HG03354 (cell line): Measurements from ENCODE around the gene C16orf87.

Experiments used
- ATAC-seq: cut with Tn5 transposase; IDR thresholded peaks from one replicate; pipeline ENCODE4 v1.9.1; 2021; ENCODE audit warnings: mild to moderate bottlenecking; ENCODE audit not compliant: unreplicated experiment, poor library complexity, severe bottlenecking

C16orf87 gene

GRCh38 chr16:46765050-46765449, 65.9 kb downstream of the C16orf87 start:
- ATAC-seq: no peak

DNA sequence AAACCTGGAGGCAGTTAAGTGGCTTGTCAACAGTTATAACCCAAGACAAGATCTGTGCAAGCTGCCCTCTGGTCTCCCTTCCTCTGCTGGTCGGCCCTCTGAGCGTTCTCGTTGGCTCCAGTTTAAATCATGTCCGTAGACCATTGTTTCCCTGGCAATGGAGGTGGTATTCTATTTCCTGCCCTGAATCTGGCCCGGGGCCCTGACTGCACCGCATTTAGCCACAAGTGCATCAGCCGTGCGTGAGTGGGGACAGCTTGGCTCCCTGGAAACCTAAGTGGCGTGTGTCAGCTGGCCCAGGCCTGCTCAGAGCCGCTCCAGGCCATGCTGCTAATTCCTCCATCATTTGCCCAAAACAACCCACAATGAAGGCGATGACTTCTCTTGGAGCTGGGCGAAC, 67.8 kb downstream of the C16orf87 start:
- ATAC-seq: no peak

DNA sequence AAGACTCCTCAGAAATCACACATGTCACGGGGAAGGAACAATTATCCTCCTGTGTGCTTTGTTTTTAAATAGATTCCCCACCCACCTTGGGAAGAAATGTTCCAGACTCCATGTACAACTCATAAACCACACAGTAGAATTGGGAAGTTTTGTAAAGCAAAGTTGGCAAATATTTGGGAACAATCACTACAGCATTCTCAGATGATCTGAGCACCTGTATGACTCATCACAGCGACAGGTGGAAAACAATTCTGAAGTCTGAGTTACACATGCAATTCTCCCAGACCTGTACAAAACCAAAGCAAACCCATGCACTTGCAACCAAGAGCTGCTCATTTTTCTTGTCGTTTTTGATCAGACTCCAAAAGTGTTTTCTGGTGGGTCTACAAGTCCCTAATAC, 68.4 kb downstream of the C16orf87 start:
- no peak for ATAC-seq

DNA sequence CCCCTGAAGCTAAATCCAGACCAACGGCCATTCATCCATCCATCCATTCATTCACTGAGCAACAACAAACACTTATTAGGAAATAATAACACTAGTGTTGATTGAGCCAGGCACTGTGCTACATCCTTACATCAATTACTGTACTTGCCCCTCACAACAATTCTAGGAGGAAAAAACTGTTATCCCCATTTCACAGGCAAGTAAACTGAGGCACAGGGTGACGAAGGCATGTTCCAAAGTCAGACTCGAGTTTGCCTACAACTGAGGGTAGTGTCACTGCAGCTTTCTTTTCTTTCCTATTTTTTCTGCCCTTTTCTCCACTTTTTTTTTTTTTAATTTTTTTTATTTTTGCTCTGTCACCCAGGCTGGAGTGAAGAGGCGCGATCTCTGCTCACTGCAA, 71.7 kb downstream of the C16orf87 start:
- ATAC-seq: no peak

GRCh38 chr16:46757339-46758050, 73.5 kb downstream of the C16orf87 start:
- no peak for ATAC-seq

GRCh38 chr16:46756772-46757171, 74.2 kb downstream of the C16orf87 start:
- no peak for ATAC-seq

DNA sequence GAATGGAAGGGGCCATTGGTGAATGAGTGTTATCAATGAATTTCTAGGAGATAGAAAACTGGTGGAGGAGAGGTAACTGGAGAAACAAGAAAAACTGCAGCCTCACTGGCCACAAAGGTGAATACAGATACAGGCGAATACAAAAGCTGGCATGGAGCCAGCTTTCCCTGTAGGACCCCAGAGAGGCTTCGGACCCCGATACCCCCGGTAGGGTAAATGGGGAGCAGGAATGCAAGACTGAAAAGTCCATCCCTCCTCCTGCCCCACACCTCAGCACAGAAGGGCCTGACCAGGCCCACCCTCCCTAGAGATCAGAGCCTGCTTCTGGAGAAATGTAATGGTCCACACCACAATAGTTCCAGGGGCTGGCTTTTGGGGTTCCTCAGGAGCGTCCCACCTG, 78.0 kb downstream of the C16orf87 start:
- no peak for ATAC-seq

DNA sequence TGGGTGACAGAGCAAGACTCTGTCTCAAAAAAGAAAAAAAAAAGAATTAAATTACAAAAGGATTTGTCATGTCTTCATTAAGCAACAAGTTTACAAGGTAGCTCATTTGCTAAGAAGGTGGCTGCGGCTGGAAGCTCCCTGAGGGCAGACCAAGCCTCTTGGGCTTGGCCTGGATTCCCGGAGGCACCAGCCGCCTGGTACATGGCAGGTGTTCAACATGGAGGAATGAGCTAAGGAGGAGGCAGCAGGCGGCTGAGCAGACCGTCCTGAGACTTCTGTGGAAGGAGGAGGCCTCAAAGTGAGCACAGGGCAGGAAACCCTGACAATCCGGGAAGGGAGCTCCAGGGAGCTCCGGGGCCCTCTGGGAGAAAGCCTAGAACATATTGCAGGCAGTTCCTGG, 79.6 kb downstream of the C16orf87 start:
- no peak for ATAC-seq

- ATAC-seq: peak; percentile 72
Measured at GRCh38 chr16:46748775-46749705, 81.9 kb downstream of the C16orf87 start.

DNA sequence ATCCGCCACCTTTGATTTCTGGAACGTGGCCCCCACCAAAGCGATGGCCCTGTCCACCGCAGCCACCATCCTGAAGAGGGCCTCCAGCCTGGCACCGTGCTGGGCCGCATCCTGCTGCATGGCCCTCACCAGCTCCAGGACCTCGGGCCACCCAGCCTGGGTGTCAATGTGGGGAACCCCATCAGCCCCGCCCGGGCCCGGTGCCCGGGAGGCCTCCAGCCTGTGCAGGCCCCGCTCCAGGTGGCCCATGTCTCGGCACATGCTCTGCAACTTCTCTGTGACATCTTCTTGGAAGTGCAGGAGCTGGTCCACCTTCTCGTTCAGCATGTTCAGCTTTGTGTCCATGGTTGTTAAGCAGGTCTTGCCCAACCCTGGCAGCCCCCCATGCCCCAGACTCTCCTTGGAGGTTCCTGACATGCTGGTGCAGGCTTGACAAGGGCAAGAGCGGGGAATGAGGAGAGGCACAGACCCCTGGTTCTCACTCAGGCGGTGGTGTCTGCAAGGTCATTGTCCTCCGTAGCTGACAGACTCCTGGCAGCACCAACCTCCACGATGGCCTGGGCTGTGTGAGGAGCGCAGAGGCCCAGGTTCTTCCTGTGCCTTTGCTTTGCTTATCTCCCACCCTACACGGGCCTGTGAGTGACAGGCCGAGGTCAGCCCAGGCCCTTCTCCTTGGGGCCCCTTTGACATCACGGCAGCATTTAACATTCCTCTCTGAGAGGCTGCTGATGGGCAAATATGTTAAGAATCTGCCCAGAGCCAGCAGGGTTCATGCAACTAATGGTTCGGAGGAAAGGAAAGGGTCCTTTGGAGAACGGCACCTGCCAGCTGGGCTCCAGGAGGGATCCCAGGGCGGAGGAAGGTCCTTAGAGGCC, 83.0 kb downstream of the C16orf87 start, which contains the start of gene MYLK3:
MYLK3 (minus strand) TSS at position 568 of the 875 bp plus-strand sequence; CDS start at position 417, 151 bp downstream.
- no peak for ATAC-seq

- ATAC-seq: no peak
Measured at GRCh38 chr16:46746821-46747776, 83.9 kb downstream of the C16orf87 start.
